BE2C (cell line): ENCODE results near the gene CKAP5.
"Not testable (repeated sequence)": the region's sequence is repeated elsewhere in the genome, so short reads cannot be mapped to it uniquely, and the experiment has no call there.

Experiments
- DNase-seq: peaks from one replicate; pipeline ENCODE4 v3.0.0-alpha.2; 2020
- H3K27me3 ChIP-seq: fragments of 250-450 bp; sonication (Bioruptor Pico); 2 replicates; pipeline ENCODE4 v1.5.1; 2020; ENCODE audit warnings: mild to moderate bottlenecking
- H3K36me3 ChIP-seq: fragments of 250-450 bp; sonication (Bioruptor Pico); 2 replicates; pipeline ENCODE4 v1.5.1; 2020; ENCODE audit warnings: mild to moderate bottlenecking
- H3K4me1 ChIP-seq: fragments of 250-450 bp; sonication (Bioruptor Pico); 2 replicates; pipeline ENCODE4 v1.5.1; 2020
- H3K4me3 ChIP-seq: 2 replicates; pipeline ENCODE4 v1.5.1; 2011; ENCODE audit warnings: low read depth, low read length
- H3K9me3 ChIP-seq: fragments of 250-450 bp; sonication (Bioruptor Pico); 2 replicates; pipeline ENCODE4 v1.5.1; 2020
- TF ChIP-seq, protein P1 (sequence below): IDR thresholded peaks from 2 replicates; pipeline ENCODE4 v1.5.1; 2012; ENCODE audit warnings: mild to moderate bottlenecking, low read depth, low read length

The CKAP5 gene

DNA sequence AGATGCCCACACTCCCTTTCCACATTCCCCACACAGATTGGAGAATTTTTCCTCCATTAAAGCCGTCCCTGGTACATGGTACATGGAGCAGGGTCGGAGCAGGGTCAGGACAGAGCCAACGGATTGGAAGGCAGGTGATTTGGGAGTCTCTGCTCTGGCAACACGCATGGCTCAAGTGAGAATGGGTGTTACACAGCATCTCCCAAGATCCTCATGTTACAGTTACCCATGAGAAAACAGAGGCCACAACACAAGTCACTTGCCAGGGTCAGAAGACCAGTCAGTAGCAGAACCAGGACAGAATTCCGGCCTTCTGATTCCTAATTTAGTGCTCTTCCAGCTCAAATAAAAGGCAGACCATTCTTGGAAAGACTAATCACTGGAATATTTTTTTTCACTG lies 134.8 kb downstream of the CKAP5 start:
- TF ChIP-seq, protein P1, sequence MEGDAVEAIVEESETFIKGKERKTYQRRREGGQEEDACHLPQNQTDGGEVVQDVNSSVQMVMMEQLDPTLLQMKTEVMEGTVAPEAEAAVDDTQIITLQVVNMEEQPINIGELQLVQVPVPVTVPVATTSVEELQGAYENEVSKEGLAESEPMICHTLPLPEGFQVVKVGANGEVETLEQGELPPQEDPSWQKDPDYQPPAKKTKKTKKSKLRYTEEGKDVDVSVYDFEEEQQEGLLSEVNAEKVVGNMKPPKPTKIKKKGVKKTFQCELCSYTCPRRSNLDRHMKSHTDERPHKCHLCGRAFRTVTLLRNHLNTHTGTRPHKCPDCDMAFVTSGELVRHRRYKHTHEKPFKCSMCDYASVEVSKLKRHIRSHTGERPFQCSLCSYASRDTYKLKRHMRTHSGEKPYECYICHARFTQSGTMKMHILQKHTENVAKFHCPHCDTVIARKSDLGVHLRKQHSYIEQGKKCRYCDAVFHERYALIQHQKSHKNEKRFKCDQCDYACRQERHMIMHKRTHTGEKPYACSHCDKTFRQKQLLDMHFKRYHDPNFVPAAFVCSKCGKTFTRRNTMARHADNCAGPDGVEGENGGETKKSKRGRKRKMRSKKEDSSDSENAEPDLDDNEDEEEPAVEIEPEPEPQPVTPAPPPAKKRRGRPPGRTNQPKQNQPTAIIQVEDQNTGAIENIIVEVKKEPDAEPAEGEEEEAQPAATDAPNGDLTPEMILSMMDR = no peak
- DNase-seq = no peak
- Histone ChIP-seq H3K9me3 (no peaks in the 10 kb centered on the region), H3K4me3 (no peak overlapping the region), H3K36me3 (no peaks in the 10 kb centered on the region), H3K27me3 (no peaks in the 10 kb centered on the region), H3K4me1 (no peaks in the 10 kb centered on the region)

DNA sequence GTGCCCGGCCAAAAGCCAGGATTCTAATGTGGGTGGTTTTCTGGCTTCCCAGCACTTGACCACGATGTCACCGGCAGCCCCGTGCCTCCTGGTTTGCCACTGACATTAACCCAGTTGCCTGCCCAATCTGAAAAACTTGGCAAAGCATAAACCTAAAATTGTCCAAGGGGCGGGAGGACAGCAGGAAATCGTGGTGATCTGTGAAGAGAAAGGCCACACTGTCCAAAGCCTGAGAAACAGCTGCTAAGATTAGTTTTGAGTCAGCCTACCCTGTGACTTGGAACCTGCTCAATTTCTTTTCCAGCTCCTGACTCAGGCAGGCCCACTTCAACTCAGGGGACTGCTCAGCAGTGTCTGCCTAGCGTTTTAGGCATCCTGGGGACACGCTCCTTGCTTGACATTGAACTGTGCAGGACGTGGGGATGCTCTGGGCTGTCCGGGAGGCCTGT lies 135.2 kb downstream of the CKAP5 start:
- Histone ChIP-seq H3K4me1 (no peaks in the 10 kb centered on the region), H3K9me3 (no peaks in the 10 kb centered on the region), H3K36me3 (no peaks in the 10 kb centered on the region), H3K4me3 (no peak overlapping the region), H3K27me3 (no peaks in the 10 kb centered on the region)
- TF ChIP-seq, protein P1 = no peak
- no peak for DNase-seq

DNA sequence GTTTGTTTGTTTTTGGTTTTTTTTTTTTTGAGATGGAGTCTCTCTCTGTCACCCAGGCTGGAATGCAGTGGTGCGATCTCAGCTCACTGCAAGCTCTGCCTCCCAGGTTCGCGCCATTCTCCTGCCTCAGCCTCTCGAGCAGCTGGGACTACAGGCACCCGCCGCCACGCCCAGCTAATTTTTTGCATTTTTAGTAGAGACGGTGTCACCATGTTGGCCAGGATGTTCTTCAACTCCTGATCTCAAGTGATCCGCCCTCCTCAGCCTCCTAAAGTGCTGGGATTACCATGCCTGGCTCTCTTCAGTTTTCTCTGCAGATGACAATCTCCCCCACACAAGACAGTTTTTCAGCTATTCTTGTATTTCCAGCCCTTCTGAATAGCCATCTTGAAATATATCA lies 136.7 kb downstream of the CKAP5 start:
- H3K4me3 ChIP-seq, H3K9me3 ChIP-seq, DNase-seq, H3K27me3 ChIP-seq, H3K4me1 ChIP-seq, H3K36me3 ChIP-seq: not testable (repeated sequence)

DNA sequence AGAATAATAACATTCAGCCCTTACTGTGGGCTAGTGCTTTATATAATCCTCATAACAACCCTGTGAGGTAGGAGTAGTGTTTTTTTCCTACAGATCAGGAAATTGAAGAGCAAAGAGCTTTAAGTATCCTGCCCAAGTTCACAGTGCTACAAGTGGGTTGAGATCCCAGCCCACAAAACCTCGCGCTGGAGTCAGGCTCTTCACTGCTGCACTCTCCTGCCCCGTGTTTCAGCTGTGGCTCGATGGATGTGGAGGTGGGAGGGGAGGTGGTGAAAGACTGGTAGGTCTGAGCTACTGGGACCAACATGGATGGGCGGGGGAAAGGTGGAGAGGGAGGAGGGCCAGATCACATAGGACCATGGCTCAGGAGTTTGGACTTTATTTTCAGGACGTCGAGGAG lies 139.2 kb downstream of the CKAP5 start:
- no peak for DNase-seq
- no peaks in the 10 kb centered on the region for H3K4me1 ChIP-seq
- TF ChIP-seq, protein P1 = no peak
- H3K27me3 ChIP-seq = no peaks in the 10 kb centered on the region
- H3K4me3 ChIP-seq = no peak overlapping the region
- no peaks in the 10 kb centered on the region for H3K9me3 ChIP-seq
- peaks cover 8% of the 10 kb centered on the region for H3K36me3 ChIP-seq

DNA sequence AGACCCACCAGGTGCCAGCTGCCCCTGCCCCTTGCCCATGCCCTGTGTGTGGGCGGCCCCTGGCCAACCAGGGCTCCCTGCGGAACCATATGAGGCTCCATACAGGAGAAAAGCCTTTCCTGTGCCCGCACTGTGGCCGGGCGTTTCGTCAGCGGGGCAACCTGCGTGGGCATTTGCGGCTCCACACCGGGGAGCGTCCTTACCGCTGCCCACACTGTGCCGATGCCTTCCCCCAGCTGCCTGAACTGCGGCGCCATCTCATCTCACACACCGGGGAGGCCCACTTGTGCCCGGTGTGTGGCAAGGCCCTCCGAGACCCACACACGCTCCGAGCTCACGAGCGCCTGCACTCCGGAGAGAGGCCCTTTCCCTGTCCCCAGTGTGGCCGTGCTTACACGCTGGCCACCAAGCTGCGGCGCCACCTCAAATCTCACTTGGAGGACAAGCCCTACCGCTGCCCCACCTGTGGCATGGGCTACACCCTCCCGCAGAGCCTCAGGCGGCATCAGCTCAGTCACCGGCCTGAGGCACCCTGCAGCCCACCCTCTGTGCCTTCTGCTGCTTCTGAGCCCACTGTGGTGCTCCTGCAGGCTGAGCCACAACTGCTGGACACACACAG lies 140.9 kb downstream of the CKAP5 start:
- no peaks in the 10 kb centered on the region for H3K27me3 ChIP-seq
- no peak overlapping the region for H3K4me3 ChIP-seq
- peaks cover 8% of the 10 kb centered on the region for H3K36me3 ChIP-seq
- TF ChIP-seq, protein P1 = no peak
- DNase-seq = no peak
- H3K9me3 ChIP-seq = no peaks in the 10 kb centered on the region
- H3K4me1 ChIP-seq = no peaks in the 10 kb centered on the region

DNA sequence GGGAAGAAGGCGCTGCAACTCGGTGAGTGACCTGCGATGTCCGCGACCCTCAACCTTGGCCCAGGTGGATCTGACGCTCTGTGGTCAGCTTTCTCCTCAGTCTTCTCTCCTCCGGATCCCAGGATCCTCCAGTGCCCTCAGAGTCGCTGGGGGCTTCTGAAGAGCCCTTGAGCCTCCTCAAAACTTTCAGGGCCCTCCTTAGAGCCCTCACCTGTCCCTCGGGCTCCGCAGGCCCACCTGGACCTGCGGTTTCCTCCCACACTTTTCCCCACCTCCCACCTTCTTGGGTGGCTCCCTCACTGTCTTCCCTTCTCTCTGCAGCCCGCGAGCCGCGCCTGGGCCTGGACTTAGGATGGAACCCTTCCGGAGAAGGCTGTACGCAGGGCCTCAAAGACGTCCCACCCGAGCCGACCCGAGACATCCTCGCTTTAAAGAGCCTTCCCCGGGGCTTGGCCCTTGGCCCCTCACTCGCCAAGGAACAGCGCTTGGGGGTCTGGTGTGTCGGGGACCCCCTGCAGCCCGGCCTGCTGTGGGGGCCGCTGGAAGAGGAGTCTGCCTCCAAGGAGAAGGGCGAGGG lies 144.9 kb downstream of the CKAP5 start:
- Histone ChIP-seq H3K27me3 (no peaks in the 10 kb centered on the region), H3K4me3 (peak overlapping the region; percentile 92), H3K36me3 (peaks cover 8% of the 10 kb centered on the region), H3K9me3 (no peaks in the 10 kb centered on the region), H3K4me1 (no peaks in the 10 kb centered on the region; the same call in 1 of the 2 replicates)
- no peak for DNase-seq
- TF ChIP-seq, protein P1 = no peak
